Fibroblast of pulmonary artery (primary cell): ENCODE measurements around the gene TRIM34.
"Not testable (repeated sequence)": the region's sequence is repeated elsewhere in the genome, so short reads cannot be mapped to it uniquely, and the experiment has no call there.

ENCODE experiments used
- DNase-seq: peaks from one replicate; pipeline ENCODE4 v3.0.0-alpha.2; 2010; ENCODE audit warnings: low read depth
- H3K4me3 ChIP-seq: replicated peaks from 2 replicates; pipeline ENCODE4 v1.5.1; 2011; ENCODE audit warnings: low read depth, mild to moderate bottlenecking, control low read depth, low read length, moderate library complexity
- CTCF ChIP-seq: IDR thresholded peaks from 2 replicates; pipeline ENCODE4 v1.5.1; 2011; ENCODE audit warnings: mild to moderate bottlenecking, control low read depth, low read length, inconsistent platforms; ENCODE audit errors: missing control alignments

TRIM34 gene

GRCh38 chr11:5665746-5666401 is 41.1 kb downstream of the TRIM34 start:
- H3K4me3 ChIP-seq = no peak overlapping the region
- no peak for TF ChIP-seq CTCF
- DNase-seq = no peak

- no peak for TF ChIP-seq CTCF
- H3K4me3 ChIP-seq = no peak overlapping the region
- no peak for DNase-seq
These were observed 41.6 kb downstream of the TRIM34 start for GRCh38 chr11:5666402-5666793.

- H3K4me3 ChIP-seq = no peak overlapping the region
- TF ChIP-seq CTCF = no peak
These were observed 47.0 kb downstream of the TRIM34 start for GRCh38 chr11:5671831-5672230.

GRCh38 chr11:5674391-5674790 is 49.6 kb downstream of the TRIM34 start:
- no peak for DNase-seq
- no peak overlapping the region for H3K4me3 ChIP-seq
- no peak for TF ChIP-seq CTCF

More at GRCh38 chr11:5671831-5672230, 47.0 kb downstream of the TRIM34 start:
- no peak for DNase-seq

- H3K4me3 ChIP-seq = no peak overlapping the region
- TF ChIP-seq CTCF = no peak
- no peak for DNase-seq
These were observed 55.0 kb downstream of the TRIM34 start for GRCh38 chr11:5679811-5680210.

GRCh38 chr11:5682890-5683441 is 58.2 kb downstream of the TRIM34 start:
- DNase-seq, H3K4me3 ChIP-seq: not testable (repeated sequence)

GRCh38 chr11:5683620-5684019 is 58.8 kb downstream of the TRIM34 start:
- not testable (repeated sequence) for DNase-seq
- peak overlapping the region; percentile 62 for H3K4me3 ChIP-seq

- DNase-seq = peak; percentile 7
- TF ChIP-seq CTCF = no peak
- peak overlapping the region; percentile 62 for H3K4me3 ChIP-seq
These were observed 59.3 kb downstream of the TRIM34 start for GRCh38 chr11:5684036-5684645.
